HCT116 (cell line): ENCODE results near the gene TLX3. TPM values are rescaled to one million over a fixed set of nuclear protein-coding genes. Genes with fewer than 3 reads are reported as not detected.

Source experiments
- ATAC-seq: fragments of 200-7000 bp; cut with Tn5 transposase; 2 replicates; pipeline ENCODE4 v1.9.1; 2020; ENCODE audit warnings: mild to moderate bottlenecking, moderate library complexity
- BruUV-seq: library from RNA; stranded (reverse); fragments of 400-500 nt; replicated peaks from 2 replicates; lab custom pipeline; 2021; lab: Mats Ljungman, UMichigan
- CTCF ChIA-PET: fragments of 300-600 bp; sonication (Branson Sonifier 250); formaldehyde crosslinking; loops from one replicate; lab custom pipeline; 2021; ENCODE audit warnings: antibody characterized with exemption; lab: Charles Lee
- POLR2A ChIA-PET: fragments of 300-600, 350-600 bp; sonication (Branson Sonifier 250); formaldehyde crosslinking; loops from one replicate; lab custom pipeline; 2021; ENCODE audit warnings: antibody characterized with exemption; lab: Charles Lee
- RAD21 ChIA-PET, 2 experiments: fragments of 300-600 bp; sonication (Branson Sonifier 250); formaldehyde crosslinking; loops; one replicate each; lab custom pipeline; 2023; ENCODE audit warnings: low total read pairs in 2 of 2; ENCODE audit not compliant: uncharacterized antibody in 2 of 2, unreplicated experiment in 2 of 2, low non-redundant PET in 1 of 2; lab: Charles Lee
- DNase-seq: peaks from one replicate; pipeline ENCODE4 v3.0.0-alpha.2; 2010; ENCODE audit warnings: low read depth, low spot score
- H2AFZ ChIP-seq: fragments of 200-600 bp; shearing (Covaris generic), sonication (generic); 2 replicates; pipeline ENCODE4 v1.6.1; 2017; ENCODE audit warnings: low read depth, mixed run types, mixed read lengths, antibody characterized with exemption, low read length; ENCODE audit not compliant: poor library complexity, severe bottlenecking
- H3K27ac ChIP-seq: 2 replicates; pipeline ENCODE4 v1.5.1; 2012; ENCODE audit warnings: low read depth, low read length
- H3K27me3 ChIP-seq: fragments of 200-600 bp; sonication (generic); 2 replicates; pipeline ENCODE4 v1.6.1; 2016; ENCODE audit warnings: mixed run types, low read length, mixed read lengths; ENCODE audit not compliant: insufficient read depth
- H3K36me3 ChIP-seq, 2 experiments: fragments of 200-500 bp in 1 of 2; fragments of 200-600 bp in 1 of 2; sonication (Bioruptor generic) in 1 of 2; sonication (generic) in 1 of 2; 2 replicates each; pipeline versions ENCODE4 v1.5.1 to v1.6.1; 2014 to 2016; ENCODE audit warnings: low read length in 2 of 2, inconsistent platforms in 1 of 2, mixed read lengths in 1 of 2, mixed run types in 1 of 2; ENCODE audit not compliant: insufficient read depth in 2 of 2, control insufficient read depth in 1 of 2
- H3K4me1 ChIP-seq, 2 experiments: fragments of 200-600 bp in 1 of 2; sonication (generic) in 1 of 2; 2 replicates each; pipeline versions ENCODE4 v1.5.1 to v1.6.1; 2012 to 2017; ENCODE audit warnings: low read length in 2 of 2, inconsistent platforms in 1 of 2, mild to moderate bottlenecking in 1 of 2, mixed read lengths in 1 of 2, mixed run types in 1 of 2, moderate library complexity in 1 of 2; ENCODE audit not compliant: insufficient read depth in 2 of 2, control insufficient read depth in 1 of 2
- H3K4me2 ChIP-seq: fragments of 200-600 bp; sonication (generic); 2 replicates; pipeline ENCODE4 v1.6.1; 2017; ENCODE audit warnings: mixed run types, low read length, mixed read lengths
- H3K4me3 ChIP-seq, 2 experiments: fragments of 200-600 bp in 1 of 2; sonication (generic) in 1 of 2; replicated peaks in 1 of 2; 2 replicates each; pipeline ENCODE4 v1.5.1; 2011 to 2016; ENCODE audit warnings: low read length in 2 of 2, control low read depth in 1 of 2, low read depth in 1 of 2, mild to moderate bottlenecking in 1 of 2, mixed read lengths in 1 of 2, mixed run types in 1 of 2
- H3K79me2 ChIP-seq: fragments of 200-600 bp; sonication (generic); 2 replicates; pipeline ENCODE4 v1.6.1; 2017; ENCODE audit warnings: mild to moderate bottlenecking, mixed run types, low read length, moderate library complexity, mixed read lengths; ENCODE audit not compliant: insufficient read depth
- H3K9ac ChIP-seq: fragments of 200-600 bp; sonication (generic); 2 replicates; pipeline ENCODE4 v1.6.1; 2016; ENCODE audit warnings: low read length, mixed read lengths
- H3K9me2 ChIP-seq: fragments of 200-600 bp; sonication (generic), shearing (Covaris generic); 2 replicates; pipeline ENCODE4 v1.6.1; 2017; ENCODE audit warnings: mixed run types, mild to moderate bottlenecking, moderate library complexity; ENCODE audit not compliant: insufficient read depth
- H3K9me3 ChIP-seq, 2 experiments: fragments of 200-500 bp in 1 of 2; fragments of 200-600 bp in 1 of 2; sonication (Bioruptor generic) in 1 of 2; sonication (generic) in 1 of 2; 2 replicates each; pipeline ENCODE4 v1.6.1; 2014 to 2017; ENCODE audit warnings: low read length in 2 of 2, mixed read lengths in 2 of 2, inconsistent platforms in 1 of 2, low read depth in 1 of 2, mild to moderate bottlenecking in 1 of 2, mixed run types in 1 of 2, moderate library complexity in 1 of 2; ENCODE audit not compliant: control insufficient read depth in 1 of 2, insufficient read depth in 1 of 2
- H4K20me1 ChIP-seq: fragments of 200-600 bp; sonication (generic), shearing (Covaris generic); 2 replicates; pipeline ENCODE4 v1.6.1; 2017; ENCODE audit warnings: mixed run types, mild to moderate bottlenecking, moderate library complexity; ENCODE audit not compliant: insufficient read depth
- CBX3 ChIP-seq: IDR thresholded peaks from 2 replicates; pipeline ENCODE4 v1.6.1; 2012; ENCODE audit warnings: low read depth
- CEBPB ChIP-seq: IDR thresholded peaks from 2 replicates; pipeline ENCODE4 v1.6.1; 2012; ENCODE audit warnings: low read depth
- EGR1 ChIP-seq: IDR thresholded peaks from 2 replicates; pipeline ENCODE4 v1.6.1; 2012; ENCODE audit warnings: low read depth
- ELF1 ChIP-seq: IDR thresholded peaks from 2 replicates; pipeline ENCODE4 v1.6.1; 2012; ENCODE audit warnings: low read depth, borderline replicate concordance
- EZH2 ChIP-seq: fragments of 200-600 bp; sonication (generic); IDR thresholded peaks from 2 replicates; pipeline ENCODE4 v1.6.1; 2017; ENCODE audit warnings: antibody characterized with exemption, mixed run types
- FOSL1 ChIP-seq: IDR thresholded peaks from 2 replicates; pipeline ENCODE4 v1.6.1; 2012; ENCODE audit warnings: low read depth
- JUND ChIP-seq: IDR thresholded peaks from 2 replicates; pipeline ENCODE4 v1.6.1; 2012
- POLR2A ChIP-seq: IDR thresholded peaks from 2 replicates; pipeline ENCODE4 v1.7.0; 2011; ENCODE audit warnings: borderline replicate concordance; ENCODE audit not compliant: insufficient read depth, insufficient read length; ENCODE audit errors: extremely low read depth
- POLR2AphosphoS5 ChIP-seq: IDR thresholded peaks from 2 replicates; pipeline ENCODE4 v1.6.1; 2011; ENCODE audit warnings: mild to moderate bottlenecking, low read depth, low read length, moderate library complexity
- RAD21 ChIP-seq: IDR thresholded peaks from 2 replicates; pipeline ENCODE4 v1.6.1; 2012; ENCODE audit warnings: low read depth, mild to moderate bottlenecking
- SIN3A ChIP-seq: IDR thresholded peaks from 2 replicates; pipeline ENCODE4 v1.6.1; 2012; ENCODE audit warnings: low read depth
- SP1 ChIP-seq: IDR thresholded peaks from 2 replicates; pipeline ENCODE4 v1.6.1; 2012; ENCODE audit warnings: low read depth
- TCF7L2 ChIP-seq: IDR thresholded peaks from 2 replicates; pipeline ENCODE4 v1.7.0; 2011; ENCODE audit warnings: borderline replicate concordance, inconsistent platforms; ENCODE audit not compliant: insufficient read depth, insufficient read length; ENCODE audit errors: extremely low read depth
- YY1 ChIP-seq: IDR thresholded peaks from 2 replicates; pipeline ENCODE4 v1.6.1; 2011; ENCODE audit warnings: low read length, low read depth, moderate library complexity, mild to moderate bottlenecking; ENCODE audit not compliant: insufficient replicate concordance; ENCODE audit errors: extremely low read depth
- ZFX ChIP-seq: fragments of 450-650 bp; IDR thresholded peaks from 2 replicates; pipeline ENCODE4 v1.6.1; 2017
- ZNF274 ChIP-seq: fragments of 200-500 bp; sonication (Bioruptor generic); IDR thresholded peaks from 2 replicates; pipeline ENCODE4 v1.6.1; 2014; ENCODE audit warnings: mild to moderate bottlenecking, low read depth, low read length, inconsistent platforms
- intact Hi-C: fragments of 100-400 bp; cut with micrococcal nuclease; formaldehyde crosslinking; loops from 2 replicates; pipeline ENCODE4 v1.10.0; 2022
- total RNA-seq: library from RNA; stranded (reverse); gene quantifications from one replicate; pipeline ENCODE4 v1.2.1, GENCODE V29; 2021; ENCODE audit not compliant: unreplicated experiment
- TF ChIP-seq, protein P1 (sequence below): IDR thresholded peaks from 2 replicates; pipeline ENCODE4 v1.6.1; 2012
- TF ChIP-seq, protein P2 (sequence below): IDR thresholded peaks from 2 replicates; pipeline ENCODE4 v1.6.1; 2011; ENCODE audit warnings: mild to moderate bottlenecking, low read length, moderate library complexity; ENCODE audit not compliant: insufficient replicate concordance; ENCODE audit errors: extremely low read depth
- TF ChIP-seq, protein P3 (sequence below), 3 experiments: fragments of 200-600 bp in 1 of 3; sonication (generic) in 1 of 3; IDR thresholded peaks in 2 of 3; conservative IDR thresholded peaks in 1 of 3; 2 replicates each; pipeline ENCODE4 v1.5.1; 2012 to 2017; ENCODE audit warnings: low read depth in 2 of 3, low read length in 2 of 3, antibody characterized with exemption in 1 of 3, borderline replicate concordance in 1 of 3, control low read depth in 1 of 3, mild to moderate bottlenecking in 1 of 3, mixed read lengths in 1 of 3, mixed run types in 1 of 3, moderate library complexity in 1 of 3; ENCODE audit not compliant: insufficient read depth in 1 of 3

TLX3 gene
- total RNA-seq, 1 experiment from 2014 or later = 4.6 TPM

GRCh38 chr5:171299228-171299627 lies 9.8 kb upstream of the TLX3 start:
- TF ChIP-seq CBX3 (no peak), ELF1 (no peak), YY1 (no peak), ZFX (no peak), JUND (no peak)
- DNase-seq = no peak
- Histone ChIP-seq H3K27ac (no peak overlapping the region), H3K27me3 (no peaks in the 10 kb centered on the region), H3K4me1 (peaks cover 11 to 15% of the 10 kb centered on the region in 2 experiments), H2AFZ (no peak overlapping the region), H3K4me3 (no peak overlapping the region), H3K4me2 (no peak overlapping the region), H3K9ac (no peak overlapping the region), H3K9me2 (no peaks in the 10 kb centered on the region), H3K36me3 (no peaks in the 10 kb centered on the region), H3K79me2 (no peaks in the 10 kb centered on the region), H3K9me3 (no peaks in the 10 kb centered on the region), H4K20me1 (no peaks in the 10 kb centered on the region)
- ChIA-PET CTCF (no interaction called here), POLR2A (no interaction called here), RAD21 (no interaction called here)
- BruUV-seq = no TSS peak
- intact Hi-C loops = no loop called here
- ATAC-seq = no peak

- CTCF ChIA-PET = no interaction called here
- ATAC-seq = no peak
- Histone ChIP-seq H3K9me3 (no peaks in the 10 kb centered on the region), H3K27me3 (no peaks in the 10 kb centered on the region), H3K9me2 (no peaks in the 10 kb centered on the region), H3K4me3 (no peak overlapping the region), H3K9ac (no peak overlapping the region), H3K27ac (no peak overlapping the region), H2AFZ (no peak overlapping the region), H3K79me2 (no peaks in the 10 kb centered on the region), H4K20me1 (no peaks in the 10 kb centered on the region), H3K4me1 (peaks cover 11 to 15% of the 10 kb centered on the region in 2 experiments), H3K4me2 (no peak overlapping the region), H3K36me3 (no peaks in the 10 kb centered on the region)
- RAD21 ChIA-PET = no interaction called here
- no peak for DNase-seq
- intact Hi-C loops = no loop called here
- no TSS peak for BruUV-seq
- POLR2A ChIA-PET = no interaction called here
- TF ChIP-seq SIN3A = no peak
- no peak for TF ChIP-seq POLR2A
- TF ChIP-seq EGR1 = no peak
- TF ChIP-seq, protein P1, sequence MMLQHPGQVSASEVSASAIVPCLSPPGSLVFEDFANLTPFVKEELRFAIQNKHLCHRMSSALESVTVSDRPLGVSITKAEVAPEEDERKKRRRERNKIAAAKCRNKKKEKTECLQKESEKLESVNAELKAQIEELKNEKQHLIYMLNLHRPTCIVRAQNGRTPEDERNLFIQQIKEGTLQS = no peak
- TF ChIP-seq EZH2 = no peak
- no peak for TF ChIP-seq RAD21
- no peak for TF ChIP-seq ZFX
- TF ChIP-seq CEBPB = no peak
- no peak for TF ChIP-seq TCF7L2
- TF ChIP-seq ELF1 = no peak
- TF ChIP-seq ZNF274 = no peak
- no peak for TF ChIP-seq JUND
- TF ChIP-seq, protein P2, sequence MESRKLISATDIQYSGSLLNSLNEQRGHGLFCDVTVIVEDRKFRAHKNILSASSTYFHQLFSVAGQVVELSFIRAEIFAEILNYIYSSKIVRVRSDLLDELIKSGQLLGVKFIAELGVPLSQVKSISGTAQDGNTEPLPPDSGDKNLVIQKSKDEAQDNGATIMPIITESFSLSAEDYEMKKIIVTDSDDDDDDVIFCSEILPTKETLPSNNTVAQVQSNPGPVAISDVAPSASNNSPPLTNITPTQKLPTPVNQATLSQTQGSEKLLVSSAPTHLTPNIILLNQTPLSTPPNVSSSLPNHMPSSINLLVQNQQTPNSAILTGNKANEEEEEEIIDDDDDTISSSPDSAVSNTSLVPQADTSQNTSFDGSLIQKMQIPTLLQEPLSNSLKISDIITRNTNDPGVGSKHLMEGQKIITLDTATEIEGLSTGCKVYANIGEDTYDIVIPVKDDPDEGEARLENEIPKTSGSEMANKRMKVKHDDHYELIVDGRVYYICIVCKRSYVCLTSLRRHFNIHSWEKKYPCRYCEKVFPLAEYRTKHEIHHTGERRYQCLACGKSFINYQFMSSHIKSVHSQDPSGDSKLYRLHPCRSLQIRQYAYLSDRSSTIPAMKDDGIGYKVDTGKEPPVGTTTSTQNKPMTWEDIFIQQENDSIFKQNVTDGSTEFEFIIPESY = no peak
- TF ChIP-seq SP1 = no peak
- no peak for TF ChIP-seq POLR2AphosphoS5
- no peak for TF ChIP-seq YY1
- no peak for TF ChIP-seq FOSL1
- TF ChIP-seq, protein P3, sequence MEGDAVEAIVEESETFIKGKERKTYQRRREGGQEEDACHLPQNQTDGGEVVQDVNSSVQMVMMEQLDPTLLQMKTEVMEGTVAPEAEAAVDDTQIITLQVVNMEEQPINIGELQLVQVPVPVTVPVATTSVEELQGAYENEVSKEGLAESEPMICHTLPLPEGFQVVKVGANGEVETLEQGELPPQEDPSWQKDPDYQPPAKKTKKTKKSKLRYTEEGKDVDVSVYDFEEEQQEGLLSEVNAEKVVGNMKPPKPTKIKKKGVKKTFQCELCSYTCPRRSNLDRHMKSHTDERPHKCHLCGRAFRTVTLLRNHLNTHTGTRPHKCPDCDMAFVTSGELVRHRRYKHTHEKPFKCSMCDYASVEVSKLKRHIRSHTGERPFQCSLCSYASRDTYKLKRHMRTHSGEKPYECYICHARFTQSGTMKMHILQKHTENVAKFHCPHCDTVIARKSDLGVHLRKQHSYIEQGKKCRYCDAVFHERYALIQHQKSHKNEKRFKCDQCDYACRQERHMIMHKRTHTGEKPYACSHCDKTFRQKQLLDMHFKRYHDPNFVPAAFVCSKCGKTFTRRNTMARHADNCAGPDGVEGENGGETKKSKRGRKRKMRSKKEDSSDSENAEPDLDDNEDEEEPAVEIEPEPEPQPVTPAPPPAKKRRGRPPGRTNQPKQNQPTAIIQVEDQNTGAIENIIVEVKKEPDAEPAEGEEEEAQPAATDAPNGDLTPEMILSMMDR (IDR thresholded peaks at IDR 0.05 in 2 of 3, conservative IDR thresholded peaks at IDR 0.05 in 1 of 3; ENCODE audit: borderline replicate concordance in 1 of 3, insufficient read depth in 1 of 3, low read depth in 2 of 3, low read length in 2 of 3) = no peak
- no peak for TF ChIP-seq CBX3
These were observed 9.2 kb upstream of the TLX3 start for GRCh38 chr5:171299851-171300250.
